Neural crest cell (in vitro differentiated cells): ENCODE measurements around the gene BARHL2. TPM values are rescaled to one million over a fixed set of nuclear protein-coding genes. Genes with fewer than 3 reads are reported as not detected.

Experiments used
- DNase-seq: peaks from one replicate; pipeline ENCODE4 v3.0.0; 2021; ENCODE audit warnings: low read depth, mixed read lengths, low spot score
- H3K27ac Mint-ChIP-seq: one replicate; pipeline ENCODE4 v1.8.0; 2021; ENCODE audit warnings: mild to moderate bottlenecking, mixed read lengths; ENCODE audit not compliant: unreplicated experiment
- H3K27me3 Mint-ChIP-seq: 2 replicates; pipeline ENCODE4 v1.8.0; 2021; ENCODE audit warnings: low read depth, mild to moderate bottlenecking, mixed read lengths
- H3K36me3 Mint-ChIP-seq: 2 replicates; pipeline ENCODE4 v1.8.0; 2021; ENCODE audit warnings: low read depth, mild to moderate bottlenecking, mixed read lengths
- H3K4me1 Mint-ChIP-seq: 2 replicates; pipeline ENCODE4 v1.8.0; 2021; ENCODE audit warnings: mixed read lengths
- H3K4me3 Mint-ChIP-seq: one replicate; pipeline ENCODE4 v1.8.0; 2021; ENCODE audit warnings: mild to moderate bottlenecking, mixed read lengths
- H3K9me3 Mint-ChIP-seq: 2 replicates; pipeline ENCODE4 v1.8.0; 2021; ENCODE audit warnings: mixed read lengths
- CTCF ChIP-seq: fragments of 200-600 bp; sonication (generic); conservative IDR thresholded peaks from 2 replicates; pipeline ENCODE4 v1.5.0; 2021; ENCODE audit warnings: antibody characterized with exemption, mild to moderate bottlenecking
- long read RNA-seq: library from polyadenylated mRNA; unstranded; transcript quantifications from one replicate; pipeline ENCODE4 v2.0.0, GENCODE V29; 2020
- total RNA-seq: library from RNA; stranded (reverse); gene quantifications from 2 replicates; pipeline ENCODE4 v1.2.1, GENCODE V29; 2021

The BARHL2 gene
- not detected in 2 replicates for total RNA-seq
- long read RNA-seq, result 0 reads

GRCh38 chr1:90716552-90717355 is at the start of gene BARHL2:
Gene BARHL2, minus strand, starts transcription at chr1:90717302. Its CDS starts 107 bp downstream, at chr1:90717195.
- Mint-ChIP-seq H3K4me3 (peak within 1 kb of the TSS; percentile 93), H3K27me3 (peaks cover 98% of the 10 kb centered on the region), H3K27ac (no peak within 1 kb of the TSS), H3K4me1 (peaks cover 20% of the 10 kb centered on the region), H3K9me3 (no peaks in the 10 kb centered on the region), H3K36me3 (no peaks in the 10 kb centered on the region)
- no peak for TF ChIP-seq CTCF
- no peak for DNase-seq

- DNase-seq, result no peak
- Mint-ChIP-seq H3K9me3 (peaks cover 5% of the 10 kb centered on the region), H3K27me3 (peaks cover 72% of the 10 kb centered on the region), H3K27ac (no peak overlapping the region), H3K4me3 (no peak overlapping the region), H3K36me3 (no peaks in the 10 kb centered on the region), H3K4me1 (peaks cover 13% of the 10 kb centered on the region)
- no peak for TF ChIP-seq CTCF
These were observed 46.8 kb upstream of the BARHL2 start for GRCh38 chr1:90763930-90764329.

- peaks cover 73% of the 10 kb centered on the region for H3K27me3 Mint-ChIP-seq
- no peak overlapping the region for H3K27ac Mint-ChIP-seq
- H3K36me3 Mint-ChIP-seq, result no peaks in the 10 kb centered on the region
- DNase-seq, result no peak
- no peak overlapping the region for H3K4me3 Mint-ChIP-seq
- H3K4me1 Mint-ChIP-seq, result peaks cover 13% of the 10 kb centered on the region
- H3K9me3 Mint-ChIP-seq, result peaks cover 5% of the 10 kb centered on the region
- TF ChIP-seq CTCF, result no peak
These were observed 46.4 kb upstream of the BARHL2 start for GRCh38 chr1:90763506-90763905.

GRCh38 chr1:90761781-90762589 is 44.9 kb upstream of the BARHL2 start:
- no peak overlapping the region for H3K4me3 Mint-ChIP-seq
- no peak for TF ChIP-seq CTCF
- H3K27ac Mint-ChIP-seq, result no peak overlapping the region
- H3K27me3 Mint-ChIP-seq, result peaks cover 66% of the 10 kb centered on the region
- peaks cover 4% of the 10 kb centered on the region for H3K9me3 Mint-ChIP-seq
- no peaks in the 10 kb centered on the region for H3K36me3 Mint-ChIP-seq
- H3K4me1 Mint-ChIP-seq, result peaks cover 13% of the 10 kb centered on the region
- no peak for DNase-seq

GRCh38 chr1:90761156-90761555 is 44.1 kb upstream of the BARHL2 start:
- H3K36me3 Mint-ChIP-seq, result no peaks in the 10 kb centered on the region
- peaks cover 3% of the 10 kb centered on the region for H3K9me3 Mint-ChIP-seq
- DNase-seq, result no peak
- no peak overlapping the region for H3K27ac Mint-ChIP-seq
- TF ChIP-seq CTCF, result no peak
- no peak overlapping the region for H3K4me3 Mint-ChIP-seq
- H3K4me1 Mint-ChIP-seq, result peaks cover 13% of the 10 kb centered on the region
- peaks cover 64% of the 10 kb centered on the region for H3K27me3 Mint-ChIP-seq
